ENCODE data around the gene DCDC2. TPM values are rescaled to one million over a fixed set of nuclear protein-coding genes. Genes with fewer than 3 reads are reported as not detected.
"Not testable (repeated sequence)": the region's sequence is repeated elsewhere in the genome, so short reads cannot be mapped to it uniquely, and the experiment has no call there.

The DCDC2 gene
- total RNA-seq, 2 donors from 2014 or later: 0.34 to 2.5 TPM

DNA sequence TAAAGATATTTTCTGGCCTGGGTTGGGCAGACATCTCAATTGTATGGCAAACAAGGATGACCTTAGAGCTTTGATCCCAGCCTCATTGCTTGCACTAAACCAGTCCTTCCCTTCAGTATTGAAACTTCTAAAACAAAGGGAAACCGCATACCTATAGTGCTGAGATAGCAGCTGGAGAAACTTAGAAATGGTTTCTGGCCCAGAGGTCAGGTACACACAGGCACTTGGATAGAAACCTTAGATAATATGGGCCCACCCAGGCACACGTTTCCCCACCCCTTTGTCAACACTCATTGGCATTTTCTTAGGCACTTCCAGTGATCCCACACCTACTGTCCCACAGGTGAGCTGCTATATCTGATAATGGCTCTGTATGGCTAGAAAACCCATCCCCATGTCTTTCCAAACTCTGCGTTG is 209.7 kb downstream of the DCDC2 start:
- Histone ChIP-seq H3K4me3 (no peak overlapping the region), H3K27me3 (replicated peaks; ENCODE audit: insufficient read depth) (no peaks in the 10 kb centered on the region), H3K4me1 (replicated peaks) (no peaks in the 10 kb centered on the region), H3K36me3 (no peaks in the 10 kb centered on the region), H3K27ac (no peak overlapping the region), H3K9me3 (no peaks in the 10 kb centered on the region)
- 87% methylated on average over 3 of the region's 3 CpGs for WGBS
- TF ChIP-seq POLR2A (IDR thresholded peaks at IDR 0.05) (no peak), POLR2AphosphoS5 (IDR thresholded peaks at IDR 0.05) (no peak)
- TF ChIP-seq, protein P1, sequence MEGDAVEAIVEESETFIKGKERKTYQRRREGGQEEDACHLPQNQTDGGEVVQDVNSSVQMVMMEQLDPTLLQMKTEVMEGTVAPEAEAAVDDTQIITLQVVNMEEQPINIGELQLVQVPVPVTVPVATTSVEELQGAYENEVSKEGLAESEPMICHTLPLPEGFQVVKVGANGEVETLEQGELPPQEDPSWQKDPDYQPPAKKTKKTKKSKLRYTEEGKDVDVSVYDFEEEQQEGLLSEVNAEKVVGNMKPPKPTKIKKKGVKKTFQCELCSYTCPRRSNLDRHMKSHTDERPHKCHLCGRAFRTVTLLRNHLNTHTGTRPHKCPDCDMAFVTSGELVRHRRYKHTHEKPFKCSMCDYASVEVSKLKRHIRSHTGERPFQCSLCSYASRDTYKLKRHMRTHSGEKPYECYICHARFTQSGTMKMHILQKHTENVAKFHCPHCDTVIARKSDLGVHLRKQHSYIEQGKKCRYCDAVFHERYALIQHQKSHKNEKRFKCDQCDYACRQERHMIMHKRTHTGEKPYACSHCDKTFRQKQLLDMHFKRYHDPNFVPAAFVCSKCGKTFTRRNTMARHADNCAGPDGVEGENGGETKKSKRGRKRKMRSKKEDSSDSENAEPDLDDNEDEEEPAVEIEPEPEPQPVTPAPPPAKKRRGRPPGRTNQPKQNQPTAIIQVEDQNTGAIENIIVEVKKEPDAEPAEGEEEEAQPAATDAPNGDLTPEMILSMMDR (IDR thresholded peaks at IDR 0.05): no peak
- DNase-seq (ENCODE audit: low spot score): no peak
- intact Hi-C loops (cut with DNase I): no loop called here

DNA sequence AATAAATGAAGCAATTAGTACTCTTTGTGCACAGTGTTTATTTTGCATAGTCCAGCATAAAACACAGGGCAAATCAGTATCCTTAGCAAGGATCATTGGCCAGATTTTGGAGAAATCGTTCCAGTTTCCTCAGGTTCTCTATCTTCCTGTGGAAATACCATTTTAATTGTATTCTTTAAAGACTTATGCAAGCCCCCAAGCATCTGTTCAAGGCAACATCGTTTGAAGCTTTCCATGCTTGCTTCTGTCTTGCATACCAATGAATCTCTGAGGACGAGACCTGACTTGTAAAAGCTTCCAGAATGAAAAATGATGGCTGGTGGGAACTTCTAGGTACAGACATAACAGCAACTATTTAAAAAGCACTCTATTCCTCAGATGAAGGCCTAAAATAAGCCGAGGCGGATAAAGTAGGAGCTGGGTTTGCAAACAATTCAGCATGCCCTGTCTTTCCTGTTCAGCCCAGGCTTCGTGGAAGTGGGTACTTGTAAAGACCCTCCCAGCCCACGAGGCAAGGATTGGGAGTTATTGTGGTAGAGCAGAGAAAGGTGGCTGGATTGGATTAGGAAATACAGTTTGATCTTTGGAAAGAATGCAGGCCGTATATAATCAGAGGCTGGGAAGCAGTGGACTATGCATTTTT is 210.2 kb downstream of the DCDC2 start:
- DNase-seq (ENCODE audit: low spot score): no peak
- H3K9me3 ChIP-seq: no peaks in the 10 kb centered on the region
- no peaks in the 10 kb centered on the region for H3K27me3 ChIP-seq (replicated peaks; ENCODE audit: insufficient read depth)
- no peak overlapping the region for H3K27ac ChIP-seq
- intact Hi-C loops (cut with DNase I): no loop called here
- H3K4me3 ChIP-seq: no peak overlapping the region
- H3K36me3 ChIP-seq: no peaks in the 10 kb centered on the region
- no peaks in the 10 kb centered on the region for H3K4me1 ChIP-seq (replicated peaks)
- TF ChIP-seq POLR2AphosphoS5 (IDR thresholded peaks at IDR 0.05): no peak
- TF ChIP-seq POLR2A (IDR thresholded peaks at IDR 0.05): no peak
- TF ChIP-seq, protein P1 (IDR thresholded peaks at IDR 0.05): no peak
- 33% methylated on average over 8 of the region's 8 CpGs for WGBS

DNA sequence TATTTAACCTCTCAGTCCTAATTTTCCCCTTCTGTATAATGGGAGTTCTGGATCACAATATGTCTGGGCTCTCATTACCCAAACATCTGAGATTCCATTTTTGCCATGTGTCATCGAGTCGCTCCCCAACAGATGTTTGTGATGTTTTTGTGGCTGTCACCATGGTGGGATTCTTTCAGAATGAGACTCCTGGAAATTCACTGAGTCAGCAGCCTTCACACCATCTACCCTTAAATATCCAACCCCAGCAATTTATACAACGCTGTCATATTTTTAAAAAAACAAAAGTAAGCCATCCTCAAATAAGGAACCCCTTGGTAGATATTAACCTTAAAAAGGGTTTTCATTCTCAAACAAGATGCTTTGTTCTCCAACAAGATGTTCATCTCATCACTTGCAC is 211.0 kb downstream of the DCDC2 start:
- Histone ChIP-seq H3K27me3 (replicated peaks; ENCODE audit: insufficient read depth) (no peaks in the 10 kb centered on the region), H3K9me3 (no peaks in the 10 kb centered on the region), H3K36me3 (no peaks in the 10 kb centered on the region), H3K27ac (no peak overlapping the region), H3K4me1 (replicated peaks) (no peaks in the 10 kb centered on the region), H3K4me3 (no peak overlapping the region)
- TF ChIP-seq, protein P1 (IDR thresholded peaks at IDR 0.05): no peak
- TF ChIP-seq POLR2A (IDR thresholded peaks at IDR 0.05) (no peak), POLR2AphosphoS5 (IDR thresholded peaks at IDR 0.05) (no peak)
- intact Hi-C loops (cut with DNase I): no loop called here
- WGBS: 88% methylated on average over 3 of the region's 3 CpGs
- DNase-seq (ENCODE audit: low spot score): no peak

DNA sequence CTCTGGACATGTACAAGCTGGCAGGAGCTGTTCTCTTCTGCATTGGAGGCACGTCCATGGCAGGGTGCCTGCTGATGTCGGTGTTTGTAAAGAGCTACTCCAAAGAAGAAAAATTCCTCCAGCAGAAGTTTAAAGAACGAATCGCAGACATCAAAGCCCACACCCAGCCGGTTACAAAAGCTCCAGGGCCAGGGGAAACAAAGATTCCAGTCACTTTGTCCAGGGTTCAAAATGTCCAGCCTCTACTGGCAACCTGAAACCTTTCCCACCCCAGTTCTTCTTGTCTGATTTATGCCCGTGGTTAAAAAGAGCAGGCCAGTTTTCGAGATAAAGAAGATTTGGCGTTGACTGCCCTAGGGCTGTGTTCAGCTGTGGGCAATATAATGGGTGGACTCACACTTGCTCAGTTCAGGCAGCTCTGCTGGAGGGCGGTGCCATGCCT is 212.1 kb downstream of the DCDC2 start:
- Histone ChIP-seq H3K36me3 (no peaks in the 10 kb centered on the region), H3K9me3 (no peaks in the 10 kb centered on the region), H3K27ac (no peak overlapping the region), H3K4me3 (no peak overlapping the region), H3K27me3 (replicated peaks; ENCODE audit: insufficient read depth) (no peaks in the 10 kb centered on the region), H3K4me1 (replicated peaks) (no peaks in the 10 kb centered on the region)
- intact Hi-C loops (cut with DNase I): no loop called here
- 26% methylated on average over 9 of the region's 9 CpGs for WGBS
- TF ChIP-seq POLR2AphosphoS5 (IDR thresholded peaks at IDR 0.05) (no peak), POLR2A (IDR thresholded peaks at IDR 0.05) (no peak)
- TF ChIP-seq, protein P1 (IDR thresholded peaks at IDR 0.05): no peak
- no peak for DNase-seq (ENCODE audit: low spot score)

DNA sequence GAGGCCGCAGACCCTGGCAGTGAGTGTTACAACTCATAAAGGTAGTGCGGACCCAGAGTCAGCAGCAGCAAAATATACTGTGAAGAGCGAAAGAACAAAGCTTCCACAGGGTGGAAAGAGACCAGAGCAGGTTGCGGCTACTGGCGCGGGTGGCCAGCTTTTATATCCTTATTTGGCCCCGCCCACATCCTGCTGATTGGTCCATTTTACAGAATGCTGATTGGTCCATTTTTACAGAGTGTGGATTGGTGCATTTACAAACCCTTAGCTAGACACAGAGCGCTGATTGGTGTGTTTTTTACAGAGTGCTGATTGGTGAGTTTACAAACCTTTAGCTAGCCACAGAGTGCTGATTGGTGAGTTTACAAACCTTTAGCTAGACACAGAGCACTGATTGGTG is 215.1 kb downstream of the DCDC2 start:
- DNase-seq (ENCODE audit: low spot score); intact Hi-C loops (cut with DNase I): not testable (repeated sequence)
- WGBS: 92% methylated on average over 8 of the region's 8 CpGs

More for the DNA sequence above, 215.1 kb downstream of the DCDC2 start:
- not testable (repeated sequence) for H3K27ac ChIP-seq; H3K4me3 ChIP-seq; H3K4me1 ChIP-seq (replicated peaks); H3K27me3 ChIP-seq (replicated peaks; ENCODE audit: insufficient read depth); H3K9me3 ChIP-seq; H3K36me3 ChIP-seq
